WERI-Rb-1 (cell line): ENCODE data around the gene CALN1.

Experiments
- DNase-seq: peaks from one replicate; pipeline ENCODE4 v3.0.0-alpha.2; 2020
- H3K27ac ChIP-seq: fragments of 250-450 bp; sonication (Bioruptor Pico); 2 replicates; pipeline ENCODE4 v1.5.1; 2020; ENCODE audit warnings: mild to moderate bottlenecking, moderate library complexity
- H3K27me3 ChIP-seq: fragments of 250-450 bp; sonication (Bioruptor Pico); 2 replicates; pipeline ENCODE4 v1.5.1; 2021; ENCODE audit warnings: mild to moderate bottlenecking, low read depth, moderate library complexity; ENCODE audit not compliant: insufficient read depth, severe bottlenecking
- H3K36me3 ChIP-seq: fragments of 250-450 bp; sonication (Bioruptor Pico); 2 replicates; pipeline ENCODE4 v1.5.1; 2020; ENCODE audit warnings: mild to moderate bottlenecking, moderate library complexity
- H3K4me3 ChIP-seq: 2 replicates; pipeline ENCODE4 v1.5.1; 2011; ENCODE audit warnings: low read depth, mild to moderate bottlenecking, control low read depth, low read length
- H3K9me3 ChIP-seq: fragments of 250-450 bp; sonication (Bioruptor Pico); 2 replicates; pipeline ENCODE4 v1.5.1; 2021; ENCODE audit warnings: mild to moderate bottlenecking, moderate library complexity; ENCODE audit not compliant: severe bottlenecking
- CTCF ChIP-seq: IDR thresholded peaks from 2 replicates; pipeline ENCODE4 v1.5.1; 2011; ENCODE audit warnings: low read depth, mild to moderate bottlenecking, control low read depth, inconsistent platforms, low read length

Gene CALN1

GRCh38 chr7:72445075-72445474 lies 32.9 kb upstream of the CALN1 start:
- DNase-seq: no peak
- no peaks in the 10 kb centered on the region for H3K36me3 ChIP-seq
- H3K4me3 ChIP-seq: no peak overlapping the region
- TF ChIP-seq CTCF: no peak
- no peaks in the 10 kb centered on the region for H3K9me3 ChIP-seq
- peaks cover 47% of the 10 kb centered on the region for H3K27me3 ChIP-seq
- H3K27ac ChIP-seq: no peak overlapping the region

- TF ChIP-seq CTCF: no peak
- DNase-seq: no peak
Observed at GRCh38 chr7:72444026-72444776, 32.1 kb upstream of the CALN1 start.

GRCh38 chr7:72441791-72442190 lies 29.7 kb upstream of the CALN1 start:
- H3K27me3 ChIP-seq: peaks cover 20% of the 10 kb centered on the region
- no peak overlapping the region for H3K4me3 ChIP-seq
- H3K27ac ChIP-seq: no peak overlapping the region
- DNase-seq: no peak
- H3K9me3 ChIP-seq: no peaks in the 10 kb centered on the region
- no peaks in the 10 kb centered on the region for H3K36me3 ChIP-seq
- TF ChIP-seq CTCF: no peak

More at GRCh38 chr7:72444026-72444776, 32.1 kb upstream of the CALN1 start:
- no peaks in the 10 kb centered on the region for H3K36me3 ChIP-seq
- H3K27ac ChIP-seq: no peak overlapping the region
- no peaks in the 10 kb centered on the region for H3K9me3 ChIP-seq
- no peak overlapping the region for H3K4me3 ChIP-seq
- H3K27me3 ChIP-seq: peaks cover 43% of the 10 kb centered on the region

GRCh38 chr7:72438491-72438890 lies 26.4 kb upstream of the CALN1 start:
- no peak overlapping the region for H3K27ac ChIP-seq
- H3K9me3 ChIP-seq: no peaks in the 10 kb centered on the region
- DNase-seq: no peak
- TF ChIP-seq CTCF: no peak
- no peaks in the 10 kb centered on the region for H3K36me3 ChIP-seq
- no peak overlapping the region for H3K4me3 ChIP-seq
- no peaks in the 10 kb centered on the region for H3K27me3 ChIP-seq

- TF ChIP-seq CTCF: no peak
- H3K4me3 ChIP-seq: no peak overlapping the region
- H3K27me3 ChIP-seq: no peaks in the 10 kb centered on the region
- H3K36me3 ChIP-seq: no peaks in the 10 kb centered on the region
- no peaks in the 10 kb centered on the region for H3K9me3 ChIP-seq
- no peak overlapping the region for H3K27ac ChIP-seq
- no peak for DNase-seq
Observed at GRCh38 chr7:72437610-72438009, 25.5 kb upstream of the CALN1 start.
